HG03060 (cell line): Measurements from ENCODE around the gene NBL1.

ENCODE experiments used
- ATAC-seq: cut with Tn5 transposase; IDR thresholded peaks from one replicate; pipeline ENCODE4 v1.9.1; 2021; ENCODE audit warnings: low read depth, moderate number of reproducible peaks; ENCODE audit not compliant: unreplicated experiment

NBL1 gene

GRCh38 chr1:19689856-19690255, 45.7 kb downstream of the NBL1 start:
- no peak for ATAC-seq

- ATAC-seq: no peak
Measured at GRCh38 chr1:19690342-19690741, 46.2 kb downstream of the NBL1 start.

DNA sequence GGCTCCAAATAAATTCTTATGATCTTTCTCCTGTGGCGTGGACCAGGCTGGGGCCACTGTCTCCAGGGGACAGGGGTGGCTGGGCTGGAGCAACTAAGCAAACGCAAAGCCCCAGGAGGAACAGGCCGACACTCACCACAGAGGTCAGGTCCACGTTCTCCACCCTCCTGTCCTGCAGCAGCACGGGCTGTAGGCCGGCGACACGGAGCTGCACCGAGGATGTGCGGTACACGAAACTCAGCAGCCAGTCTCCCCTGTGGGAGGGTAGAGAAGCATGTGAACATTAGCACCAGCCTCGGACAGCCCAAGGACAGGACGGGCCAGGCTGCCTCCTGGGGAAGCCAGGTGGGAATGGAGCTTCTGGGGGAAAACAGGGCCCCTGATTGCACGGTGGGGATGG, 50.2 kb downstream of the NBL1 start:
- no peak for ATAC-seq

GRCh38 chr1:19695772-19696171, 51.7 kb downstream of the NBL1 start:
- ATAC-seq: no peak

- no peak for ATAC-seq
Measured at GRCh38 chr1:19696820-19697219, 52.7 kb downstream of the NBL1 start.

DNA sequence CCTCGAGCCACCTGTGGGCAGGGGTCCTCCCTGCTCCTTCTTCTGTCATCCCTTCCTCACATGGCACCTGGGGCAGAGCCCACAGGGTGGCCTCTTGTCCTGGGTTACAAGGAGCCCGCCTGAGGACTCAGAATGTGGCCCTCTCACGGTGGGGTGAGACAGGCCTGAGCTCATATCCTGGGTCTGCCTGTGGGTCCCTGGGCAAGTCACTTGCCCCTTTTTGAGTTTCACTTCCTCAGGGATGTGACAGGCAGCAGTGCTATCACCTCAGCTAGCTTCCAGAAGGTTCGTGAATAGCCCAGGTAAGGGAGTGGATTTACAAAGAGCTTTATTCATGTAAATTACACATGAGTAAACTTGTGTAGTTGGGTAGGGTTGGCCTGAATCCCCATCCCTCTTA, 54.1 kb downstream of the NBL1 start:
- no peak for ATAC-seq

DNA sequence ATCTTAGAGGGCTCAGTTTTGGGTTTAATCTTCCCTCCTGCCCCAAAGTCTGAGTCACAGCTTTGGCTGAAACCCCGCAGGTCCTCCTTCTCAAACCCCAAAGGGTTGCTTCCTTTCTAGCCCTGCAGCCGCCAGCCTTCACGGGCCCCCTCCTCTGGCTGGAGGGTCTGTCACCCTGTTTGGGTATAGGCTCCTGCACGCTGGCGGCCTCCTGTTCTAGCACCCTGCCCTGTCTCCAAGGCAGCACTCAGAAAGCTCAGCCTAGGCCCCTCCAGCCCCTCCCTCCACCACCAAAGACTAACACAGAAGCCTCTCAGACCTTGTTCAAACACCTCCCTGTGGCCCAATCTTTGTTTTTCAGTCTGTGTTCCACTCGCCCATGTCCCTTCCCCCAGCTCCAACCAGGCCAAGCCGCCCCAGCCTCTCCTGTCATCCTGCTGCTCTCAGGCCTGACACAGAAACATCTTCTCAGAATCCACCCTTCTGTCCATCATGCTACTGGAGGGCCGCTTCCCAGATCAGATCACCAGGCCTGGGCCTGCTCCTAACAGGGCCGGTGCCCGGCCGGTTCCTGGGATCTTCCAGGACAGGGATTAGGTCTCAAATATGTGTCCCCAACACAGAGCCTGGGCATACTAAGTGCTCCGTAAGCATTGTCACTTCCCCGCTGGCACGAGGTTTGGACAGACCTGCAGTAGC, 56.1 kb downstream of the NBL1 start:
- ATAC-seq: no peak

DNA sequence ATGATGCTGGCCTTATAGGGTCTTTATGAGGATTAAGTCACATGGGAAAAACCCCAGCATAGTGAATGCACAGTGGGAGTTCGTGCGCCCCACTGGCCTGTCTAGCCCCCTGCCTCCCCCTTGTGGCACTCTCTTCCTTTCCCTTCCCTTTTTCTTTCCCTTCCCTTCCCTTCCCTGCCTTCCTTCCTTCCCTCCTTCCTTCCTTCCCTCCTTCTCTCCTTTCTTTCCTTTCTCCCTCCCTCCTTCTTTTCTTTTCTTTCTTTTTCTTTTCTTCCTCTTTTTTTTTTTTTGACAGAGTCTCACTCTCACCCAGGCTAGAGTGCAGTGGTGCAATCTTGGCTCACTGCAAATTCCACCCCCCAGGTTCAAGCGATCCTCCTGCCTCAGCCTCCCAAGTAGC, 59.2 kb downstream of the NBL1 start:
- ATAC-seq: no peak

GRCh38 chr1:19704247-19705113, 60.4 kb downstream of the NBL1 start:
- ATAC-seq: no peak

GRCh38 chr1:19705464-19705863, 61.4 kb downstream of the NBL1 start:
- ATAC-seq: no peak

GRCh38 chr1:19706136-19706535, 62.0 kb downstream of the NBL1 start:
- ATAC-seq: no peak
